ENCODE measurements around the gene AGER.
"Not testable (repeated sequence)": the region's sequence is repeated elsewhere in the genome, so short reads cannot be mapped to it uniquely, and the experiment has no call there.

The AGER gene

GRCh38 chr6:32186151-32186840 lies 2.2 kb upstream of the AGER start:
- DNase-seq, result not testable (repeated sequence)

- DNase-seq, result peak in 2 of 14 donors; percentile 13 to 35
Observed at GRCh38 chr6:32185681-32186131, 1.7 kb upstream of the AGER start.

- DNase-seq, result no peak
Observed at GRCh38 chr6:32183483-32184083, 470 bp downstream of the AGER start.

GRCh38 chr6:32183030-32183429 lies 1.0 kb downstream of the AGER start:
- DNase-seq, result no peak

GRCh38 chr6:32182555-32182981 lies 1.5 kb downstream of the AGER start:
- DNase-seq, result no peak

- no peak for DNase-seq
Observed at GRCh38 chr6:32181915-32182529, 2.0 kb downstream of the AGER start.

GRCh38 chr6:32181148-32181702 lies 2.8 kb downstream of the AGER start:
- no peak for DNase-seq

GRCh38 chr6:32179766-32180405 lies 4.2 kb downstream of the AGER start:
- DNase-seq, result no peak

- no peak for DNase-seq
Observed at GRCh38 chr6:32178547-32179440, 5.3 kb downstream of the AGER start.

GRCh38 chr6:32177788-32178546 lies 6.1 kb downstream of the AGER start, which contains the start of gene RNF5:
Gene RNF5 (plus strand): TSS chr6:32178405. CDS start chr6:32178512, 107 bp downstream.
- peak; percentile 70 to 100 (median 98) for DNase-seq

GRCh38 chr6:32177183-32177787 lies 6.8 kb downstream of the AGER start:
- peak in 3 of 14 donors; percentile 54 to 75 (median 65) for DNase-seq

- no peak for DNase-seq
Observed at GRCh38 chr6:32176476-32177182, 7.4 kb downstream of the AGER start.

GRCh38 chr6:32175711-32176475 lies 8.2 kb downstream of the AGER start, which contains the start of gene AGPAT1:
Gene AGPAT1 (minus strand): TSS chr6:32176084. CDS start chr6:32171496, 4,588 bp downstream.
- DNase-seq, result peak; percentile 37 to 98 (median 95)

GRCh38 chr6:32175322-32175710 lies 8.7 kb downstream of the AGER start:
- no peak for DNase-seq

- no peak for DNase-seq
Observed at GRCh38 chr6:32174416-32174815, 9.6 kb downstream of the AGER start.

GRCh38 chr6:32173051-32173727 lies 10.9 kb downstream of the AGER start:
- no peak for DNase-seq

- no peak for DNase-seq
Observed at GRCh38 chr6:32171234-32171633, 12.8 kb downstream of the AGER start.

GRCh38 chr6:32170294-32170693 lies 13.8 kb downstream of the AGER start:
- DNase-seq, result no peak
